IMR-90 (cell line): ENCODE measurements around the gene PHACTR3. TPM values are rescaled to one million over a fixed set of nuclear protein-coding genes. Genes with fewer than 3 reads are reported as not detected.

ENCODE experiments used
- ATAC-seq: fragments of 200-7000 bp; cut with Tn5 transposase; 2 replicates; pipeline ENCODE4 v1.9.1; 2020; ENCODE audit warnings: low read depth, mild to moderate bottlenecking, moderate library complexity
- BruUV-seq: library from RNA; stranded (reverse); fragments of 400-500 nt; replicated peaks from 2 replicates; lab custom pipeline; 2021; lab: Mats Ljungman, UMichigan
- CTCF ChIA-PET: fragments of 300-600 bp; formaldehyde crosslinking; extraction: SDS; loops from one replicate; lab custom pipeline; 2021; ENCODE audit warnings: antibody characterized with exemption; lab: Yijun Ruan, JAX
- POLR2A ChIA-PET: fragments of 300-600 bp; sonication (Branson Sonifier 250); formaldehyde crosslinking; loops from one replicate; lab custom pipeline; 2022; ENCODE audit warnings: antibody characterized with exemption; ENCODE audit not compliant: unreplicated experiment; lab: Charles Lee
- DNase-seq: peaks from one replicate; pipeline ENCODE4 v3.0.0; 2013
- H2AFZ ChIP-seq: replicated peaks from 2 replicates; pipeline ENCODE3; 2013; ENCODE audit warnings: low read length, mild to moderate bottlenecking; ENCODE audit not compliant: poor library complexity
- H2AK5ac ChIP-seq: 2 replicates; pipeline ENCODE4 v1.6.1; 2013; ENCODE audit warnings: low read depth, low read length, inconsistent platforms
- H2AK9ac ChIP-seq: replicated peaks from 2 replicates; pipeline ENCODE3; 2013; ENCODE audit warnings: mild to moderate bottlenecking, low read depth, low read length, moderate library complexity; ENCODE audit not compliant: poor library complexity
- H2BK120ac ChIP-seq: 2 replicates; pipeline ENCODE4 v1.6.1; 2013; ENCODE audit warnings: low read depth, low read length, inconsistent platforms
- H2BK15ac ChIP-seq: 3 replicates; pipeline ENCODE4 v1.6.1; 2013; ENCODE audit warnings: low read depth, low read length, inconsistent platforms
- H2BK20ac ChIP-seq: 2 replicates; pipeline ENCODE4 v1.6.1; 2013; ENCODE audit warnings: low read depth, mild to moderate bottlenecking, inconsistent platforms, low read length, moderate library complexity
- H2BK5ac ChIP-seq: 2 replicates; pipeline ENCODE4 v1.6.1; 2013; ENCODE audit warnings: mild to moderate bottlenecking, low read depth, low read length, inconsistent platforms; ENCODE audit not compliant: poor library complexity, severe bottlenecking
- H3K14ac ChIP-seq: replicated peaks from 2 replicates; pipeline ENCODE4 v1.6.1; 2013; ENCODE audit warnings: low read depth, low read length, inconsistent platforms
- H3K18ac ChIP-seq: 2 replicates; pipeline ENCODE4 v1.6.1; 2013; ENCODE audit warnings: low read depth, low read length, control low read depth
- H3K23ac ChIP-seq: 2 replicates; pipeline ENCODE4 v1.6.1; 2013; ENCODE audit warnings: low read depth, low read length, inconsistent platforms
- H3K27ac ChIP-seq: 2 replicates; pipeline ENCODE4 v1.5.1; 2013; ENCODE audit warnings: mild to moderate bottlenecking, control low read depth, low read length; ENCODE audit not compliant: insufficient read depth
- H3K27me3 ChIP-seq: 2 replicates; pipeline ENCODE4 v1.6.1; 2013; ENCODE audit warnings: low read length; ENCODE audit not compliant: control insufficient read depth, insufficient read depth
- H3K36me3 ChIP-seq: 2 replicates; pipeline ENCODE4 v1.6.1; 2013; ENCODE audit warnings: low read length, mixed read lengths; ENCODE audit not compliant: control insufficient read depth, insufficient read depth
- H3K4ac ChIP-seq: 2 replicates; pipeline ENCODE4 v1.6.1; 2013; ENCODE audit warnings: low read depth, low read length, inconsistent platforms
- H3K4me1 ChIP-seq: 2 replicates; pipeline ENCODE4 v1.6.1; 2013; ENCODE audit warnings: low read length, mixed read lengths; ENCODE audit not compliant: control insufficient read depth, insufficient read depth
- H3K4me2 ChIP-seq: 2 replicates; pipeline ENCODE4 v1.6.1; 2013; ENCODE audit warnings: low read depth, mild to moderate bottlenecking, control low read depth, low read length, moderate library complexity
- H3K4me3 ChIP-seq: 2 replicates; pipeline ENCODE4 v1.5.1; 2013; ENCODE audit warnings: low read depth, mild to moderate bottlenecking, control low read depth, low read length, moderate library complexity; ENCODE audit not compliant: insufficient read depth
- H3K56ac ChIP-seq: 2 replicates; pipeline ENCODE4 v1.6.1; 2013; ENCODE audit warnings: low read length, inconsistent platforms; ENCODE audit not compliant: insufficient read depth; ENCODE audit errors: extremely low read depth
- H3K79me1 ChIP-seq, 2 experiments: 2 replicates each; pipeline ENCODE4 v1.6.1; 2013; ENCODE audit warnings: low read length in 2 of 2, inconsistent platforms in 1 of 2, low read depth in 1 of 2
- H3K9ac ChIP-seq: 2 replicates; pipeline ENCODE4 v1.6.1; 2013; ENCODE audit warnings: low read depth, low read length, control low read depth
- H3K9me1 ChIP-seq: 2 replicates; pipeline ENCODE4 v1.6.1; 2013; ENCODE audit warnings: low read length, inconsistent platforms; ENCODE audit not compliant: insufficient read depth
- H3K9me3 ChIP-seq: 2 replicates; pipeline ENCODE4 v1.6.1; 2013; ENCODE audit warnings: low read length; ENCODE audit not compliant: control insufficient read depth, insufficient read depth
- H4K20me1 ChIP-seq: 2 replicates; pipeline ENCODE4 v1.6.1; 2013; ENCODE audit warnings: low read length, inconsistent platforms; ENCODE audit not compliant: insufficient read depth
- H4K5ac ChIP-seq: 2 replicates; pipeline ENCODE4 v1.6.1; 2013; ENCODE audit warnings: mild to moderate bottlenecking, low read depth, low read length, control low read depth
- H4K8ac ChIP-seq, 2 experiments: 2 replicates each; pipeline ENCODE4 v1.6.1; 2013; ENCODE audit warnings: low read depth in 2 of 2, low read length in 2 of 2, control low read depth in 1 of 2, inconsistent platforms in 1 of 2
- H4K91ac ChIP-seq: 2 replicates; pipeline ENCODE4 v1.6.1; 2013; ENCODE audit warnings: low read depth, low read length, inconsistent platforms; ENCODE audit not compliant: insufficient read depth
- BHLHE40 ChIP-seq: fragments of 150-350 bp; IDR thresholded peaks from 2 replicates; pipeline ENCODE4 v1.6.1; 2016; ENCODE audit warnings: mild to moderate bottlenecking, low read depth, low read length
- CEBPB ChIP-seq: IDR thresholded peaks from 2 replicates; pipeline ENCODE4 v1.6.1; 2012; ENCODE audit warnings: low read depth, low read length, improper control_type of control experiment
- CHD1 ChIP-seq: IDR thresholded peaks from 2 replicates; pipeline ENCODE4 v1.6.1; 2012; ENCODE audit warnings: low read depth, low read length, improper control_type of control experiment
- CTCF ChIP-seq: conservative IDR thresholded peaks from 2 replicates; pipeline ENCODE4 v1.5.1; 2012; ENCODE audit warnings: mild to moderate bottlenecking, low read depth, low read length, improper control_type of control experiment
- FOS ChIP-seq: fragments of 150-350 bp; IDR thresholded peaks from 2 replicates; pipeline ENCODE4 v1.6.1; 2016; ENCODE audit warnings: low read depth, low read length
- MAFK ChIP-seq: IDR thresholded peaks from 2 replicates; pipeline ENCODE4 v1.6.1; 2012; ENCODE audit warnings: low read depth, low read length, improper control_type of control experiment
- MAZ ChIP-seq: IDR thresholded peaks from 2 replicates; pipeline ENCODE4 v1.6.1; 2012; ENCODE audit warnings: low read depth, mild to moderate bottlenecking, low read length, improper control_type of control experiment, moderate library complexity, borderline replicate concordance
- MXI1 ChIP-seq: IDR thresholded peaks from 2 replicates; pipeline ENCODE4 v1.6.1; 2012; ENCODE audit warnings: low read depth, mild to moderate bottlenecking, low read length, moderate library complexity, borderline replicate concordance
- NFE2L2 ChIP-seq: fragments of 150-350 bp; IDR thresholded peaks from 2 replicates; pipeline ENCODE4 v1.6.1; 2016; ENCODE audit warnings: low read depth, mild to moderate bottlenecking, low read length
- POLR2A ChIP-seq: IDR thresholded peaks from 2 replicates; pipeline ENCODE4 v1.6.1; 2012; ENCODE audit warnings: mild to moderate bottlenecking, low read depth, low read length
- RAD21 ChIP-seq: IDR thresholded peaks from 2 replicates; pipeline ENCODE4 v1.6.1; 2012; ENCODE audit warnings: low read length, improper control_type of control experiment
- RFX5 ChIP-seq: IDR thresholded peaks from 2 replicates; pipeline ENCODE4 v1.8.0; 2012; ENCODE audit warnings: low read depth, mild to moderate bottlenecking, low read length, moderate library complexity
- USF2 ChIP-seq: fragments of 150-350 bp; IDR thresholded peaks from 2 replicates; pipeline ENCODE4 v1.6.1; 2017; ENCODE audit warnings: mild to moderate bottlenecking, antibody characterized with exemption, low read length, low read depth
- WGBS, 2 experiments: methylation state at CpG; one replicate each; pipeline versions ENCODE4 v1.1.5 to v1.1.7; 2013; ENCODE audit warnings: missing lambda C conversion rate in 2 of 2; ENCODE audit not compliant: insufficient read length in 1 of 2; ENCODE audit errors: extremely low coverage in 2 of 2; 5-methylcytosine and 5-hydroxymethylcytosine counted together
- dilution Hi-C: fragments of 300-500 bp; cut with HindIII; formaldehyde crosslinking; loops from one replicate; pipeline ENCODE4 v1.14.3; 2018; ENCODE audit warnings: low sequenced_read_pairs; ENCODE audit not compliant: unreplicated experiment
- in situ Hi-C: fragments of 300-500 bp; cut with MboI; formaldehyde crosslinking; loops from 3 replicates; pipeline ENCODE4 v1.14.3; 2019; ENCODE audit warnings: low sequenced_read_pairs, inconsistent platforms, mixed read lengths
- intact Hi-C: fragments of 100-400 bp; cut with micrococcal nuclease; formaldehyde crosslinking; loops from 2 replicates; pipeline ENCODE4 v1.10.0; 2022
- polyA plus RNA-seq, 3 experiments: library from polyadenylated mRNA; depleted of rRNA; stranded (reverse); fragments of >200 nt; gene quantifications; 2 replicates each; pipeline ENCODE4 v1.2.3, GENCODE V29; 2012; ENCODE audit warnings: low replicate concordance in 1 of 3
- total RNA-seq: library from RNA; depleted of rRNA; stranded (reverse); fragments of >200 nt; gene quantifications from 2 replicates; pipeline ENCODE4 v1.2.3, GENCODE V29; 2012

Gene PHACTR3
- total and polyA plus RNA-seq, 2 of the 4 experiments (the other 2 are of a cell fraction), result not detected

- no peak overlapping the region for H3K23ac ChIP-seq
- in situ Hi-C loops (no loop called here), dilution Hi-C loops (no loop called here), intact Hi-C loops (no loop called here)
- no peak overlapping the region for H2AK5ac ChIP-seq
- H3K9me1 ChIP-seq, result no peaks in the 10 kb centered on the region
- no peak overlapping the region for H2AK9ac ChIP-seq
- no peak overlapping the region for H3K56ac ChIP-seq
- CTCF ChIA-PET, result no interaction called here
- no peak overlapping the region for H2BK120ac ChIP-seq
- H2BK5ac ChIP-seq, result no peak overlapping the region
- no peak overlapping the region for H4K91ac ChIP-seq
- no peak overlapping the region for H3K14ac ChIP-seq
- H4K20me1 ChIP-seq, result no peaks in the 10 kb centered on the region
- no peak overlapping the region for H3K18ac ChIP-seq
- H3K36me3 ChIP-seq, result no peaks in the 10 kb centered on the region
- ATAC-seq (no peak), DNase-seq (no peak)
- H3K27me3 ChIP-seq, result no peaks in the 10 kb centered on the region
- no peak overlapping the region for H3K4ac ChIP-seq
- H3K79me1 ChIP-seq, result no peaks in the 10 kb centered on the region
- POLR2A ChIA-PET, result no interaction called here
- no peak overlapping the region for H2BK15ac ChIP-seq
- H3K4me2 ChIP-seq, result no peak overlapping the region
- H3K27ac ChIP-seq, result no peak overlapping the region
- peaks cover 30% of the 10 kb centered on the region; the same call in 1 of the 2 replicates for H3K9me3 ChIP-seq
- no peak for TF ChIP-seq MXI1
- TF ChIP-seq POLR2A, result no peak
- no peak for TF ChIP-seq RFX5
- TF ChIP-seq CEBPB, result no peak
- no peak for TF ChIP-seq BHLHE40
- no peak for TF ChIP-seq USF2
- TF ChIP-seq FOS, result no peak
- no peak for TF ChIP-seq RAD21
- TF ChIP-seq CTCF, result no peak
- TF ChIP-seq MAZ, result no peak
- TF ChIP-seq MAFK, result no peak
- TF ChIP-seq CHD1, result no peak
- no peak for TF ChIP-seq NFE2L2
- no peaks in the 10 kb centered on the region for H3K4me1 ChIP-seq
- no peak overlapping the region for H2AFZ ChIP-seq
- no peak overlapping the region for H2BK20ac ChIP-seq
- H3K4me3 ChIP-seq, result no peak overlapping the region
- H4K8ac ChIP-seq, result no peak overlapping the region
- BruUV-seq, result no TSS peak
- 72% methylated on average over 5 of the region's 21 CpGs; no CpG with 5 or more reads in 1 of the 2 experiments for WGBS, 2 experiments
- no peak overlapping the region for H4K5ac ChIP-seq
- H3K9ac ChIP-seq, result no peak overlapping the region
Measured at GRCh38 chr20:59743767-59744485, 139.6 kb downstream of the PHACTR3 start.
